Measurements from ENCODE around the gene HCRTR2.
"Not testable (repeated sequence)": the region's sequence is repeated elsewhere in the genome, so short reads cannot be mapped to it uniquely, and the experiment has no call there.

HCRTR2 gene

GRCh38 chr6:55212156-55212555 lies 37.8 kb downstream of the HCRTR2 start:
- DNase-seq (ENCODE audit: low read depth in 3 of 3, low spot score in 1 of 3), result no peak

- no peak for DNase-seq (ENCODE audit: low read depth in 3 of 3, low spot score in 1 of 3)
These were observed 46.6 kb downstream of the HCRTR2 start for GRCh38 chr6:55220961-55221360.

- no peak for DNase-seq (ENCODE audit: low read depth in 3 of 3, low spot score in 1 of 3)
These were observed 53.5 kb downstream of the HCRTR2 start for GRCh38 chr6:55227862-55228261.

GRCh38 chr6:55239099-55239498 lies 64.8 kb downstream of the HCRTR2 start:
- no peak for DNase-seq (ENCODE audit: low read depth in 3 of 3, low spot score in 1 of 3)

- not testable (repeated sequence) for DNase-seq (ENCODE audit: low read depth in 3 of 3, low spot score in 1 of 3)
These were observed 66.8 kb downstream of the HCRTR2 start for GRCh38 chr6:55240975-55241605.

GRCh38 chr6:55250400-55250799 lies 76.1 kb downstream of the HCRTR2 start:
- no peak for DNase-seq (ENCODE audit: low read depth in 3 of 3, low spot score in 1 of 3)

GRCh38 chr6:55255113-55255512 lies 80.8 kb downstream of the HCRTR2 start:
- no peak for DNase-seq (ENCODE audit: low read depth in 3 of 3, low spot score in 1 of 3)

- DNase-seq (ENCODE audit: low read depth in 3 of 3, low spot score in 1 of 3), result no peak
These were observed 85.9 kb downstream of the HCRTR2 start for GRCh38 chr6:55260181-55260580.

GRCh38 chr6:55265409-55266114 lies 91.2 kb downstream of the HCRTR2 start:
- no peak for DNase-seq (ENCODE audit: low read depth in 3 of 3, low spot score in 1 of 3)

- no peak for DNase-seq (ENCODE audit: low read depth in 3 of 3, low spot score in 1 of 3)
These were observed 92.6 kb downstream of the HCRTR2 start for GRCh38 chr6:55266896-55267295.

GRCh38 chr6:55276745-55277530 lies 102.6 kb downstream of the HCRTR2 start:
- no peak for DNase-seq (ENCODE audit: low read depth in 3 of 3, low spot score in 1 of 3)

- no peak for DNase-seq (ENCODE audit: low read depth in 3 of 3, low spot score in 1 of 3)
These were observed 103.3 kb downstream of the HCRTR2 start for GRCh38 chr6:55277646-55278045.

- no peak for DNase-seq (ENCODE audit: low read depth in 3 of 3, low spot score in 1 of 3)
These were observed 106.9 kb downstream of the HCRTR2 start for GRCh38 chr6:55281215-55281614.

GRCh38 chr6:55282115-55282514 lies 107.8 kb downstream of the HCRTR2 start:
- no peak for DNase-seq (ENCODE audit: low read depth in 3 of 3, low spot score in 1 of 3)

GRCh38 chr6:55286824-55287223 lies 112.5 kb downstream of the HCRTR2 start:
- DNase-seq (ENCODE audit: low read depth in 3 of 3, low spot score in 1 of 3), result no peak

GRCh38 chr6:55290736-55291135 lies 116.4 kb downstream of the HCRTR2 start:
- no peak for DNase-seq (ENCODE audit: low read depth in 3 of 3, low spot score in 1 of 3)

GRCh38 chr6:55293116-55293515 lies 118.8 kb downstream of the HCRTR2 start:
- no peak for DNase-seq (ENCODE audit: low read depth in 3 of 3, low spot score in 1 of 3)

- DNase-seq (ENCODE audit: low read depth in 3 of 3, low spot score in 1 of 3), result not testable (repeated sequence)
These were observed 122.9 kb downstream of the HCRTR2 start for GRCh38 chr6:55297214-55297613.

GRCh38 chr6:55299286-55299985 lies 125.1 kb downstream of the HCRTR2 start:
- DNase-seq (ENCODE audit: low read depth in 3 of 3, low spot score in 1 of 3), result no peak

- no peak for DNase-seq (ENCODE audit: low read depth in 3 of 3, low spot score in 1 of 3)
These were observed 130.4 kb downstream of the HCRTR2 start for GRCh38 chr6:55304747-55305146.

GRCh38 chr6:55319961-55320695 lies 145.8 kb downstream of the HCRTR2 start:
- DNase-seq (ENCODE audit: low read depth in 3 of 3, low spot score in 1 of 3), result no peak
